WTC11 (cell line): ENCODE data around the gene STAM. TPM values are rescaled to one million over a fixed set of nuclear protein-coding genes. Genes with fewer than 3 reads are reported as not detected.
A peak's percentile ranks its signal among the peaks of the same experiment; 100 is the strongest.

Experiments used
- ATAC-seq: fragments of 200-7000 bp; cut with Tn5 transposase; 2 replicates; pipeline ENCODE4 v1.10.0; 2021; ENCODE audit warnings: mild to moderate bottlenecking, moderate library complexity
- CTCF ChIA-PET: fragments of 300-600 bp; sonication (Branson Sonifier 250); formaldehyde crosslinking; loops from one replicate; lab custom pipeline; 2021; ENCODE audit warnings: antibody characterized with exemption; lab: Charles Lee
- POLR2A ChIA-PET: fragments of 350-600 bp; sonication (Branson Sonifier 250); formaldehyde crosslinking; loops from one replicate; lab custom pipeline; 2021; ENCODE audit warnings: antibody characterized with exemption; lab: Charles Lee
- DNase-seq: peaks from one replicate; pipeline ENCODE4 v3.0.0; 2021; ENCODE audit warnings: low spot score
- H3K27ac Mint-ChIP-seq: 2 replicates; pipeline ENCODE4 v1.8.0; 2021; ENCODE audit warnings: mixed read lengths
- H3K27me3 Mint-ChIP-seq: 2 replicates; pipeline ENCODE4 v1.8.0; 2021; ENCODE audit warnings: low read depth, mild to moderate bottlenecking, moderate library complexity, mixed read lengths
- H3K36me3 Mint-ChIP-seq: 2 replicates; pipeline ENCODE4 v1.8.0; 2021; ENCODE audit warnings: mixed read lengths
- H3K4me1 Mint-ChIP-seq: 2 replicates; pipeline ENCODE4 v1.8.0; 2022; ENCODE audit warnings: mixed read lengths
- H3K4me3 Mint-ChIP-seq: 2 replicates; pipeline ENCODE4 v1.8.0; 2021; ENCODE audit warnings: mild to moderate bottlenecking, moderate library complexity, mixed read lengths
- H3K9me3 Mint-ChIP-seq: 2 replicates; pipeline ENCODE4 v1.8.0; 2021; ENCODE audit warnings: mixed read lengths
- ATF3 ChIP-seq: sonication (generic); formaldehyde crosslinking; conservative IDR thresholded peaks from 2 replicates; pipeline ENCODE4 v1.8.1; 2022; ENCODE audit warnings: mild to moderate bottlenecking, missing genetic modification reagents
- FOXJ3 ChIP-seq: sonication (generic); formaldehyde crosslinking; IDR thresholded peaks from 2 replicates; pipeline ENCODE4 v1.9.0; 2021; ENCODE audit warnings: missing genetic modification reagents, mild to moderate bottlenecking, borderline replicate concordance
- FOXK1 ChIP-seq: sonication (generic); formaldehyde crosslinking; IDR thresholded peaks from 2 replicates; pipeline ENCODE4 v1.8.0; 2022; ENCODE audit warnings: mild to moderate bottlenecking, moderate library complexity, missing genetic modification reagents
- GRHL2 ChIP-seq: fragments of 250-450 bp; sonication (Bioruptor Pico); IDR thresholded peaks from 2 replicates; pipeline ENCODE4 v1.8.0; 2022; ENCODE audit warnings: mild to moderate bottlenecking, moderate library complexity; ENCODE audit not compliant: insufficient replicate concordance, severe bottlenecking
- NFYB ChIP-seq: sonication (generic); formaldehyde crosslinking; conservative IDR thresholded peaks from 2 replicates; pipeline ENCODE4 v1.8.0; 2022; ENCODE audit warnings: low read depth, missing genetic modification reagents
- PREB ChIP-seq: sonication (generic); formaldehyde crosslinking; IDR thresholded peaks from 2 replicates; pipeline ENCODE4 v1.8.1; 2022; ENCODE audit warnings: mild to moderate bottlenecking, missing genetic modification reagents, moderate library complexity, borderline replicate concordance
- USF2 ChIP-seq: sonication (generic); formaldehyde crosslinking; IDR thresholded peaks from 2 replicates; pipeline ENCODE4 v1.8.1; 2023; ENCODE audit warnings: mild to moderate bottlenecking, missing genetic modification reagents, moderate library complexity
- ZNF232 ChIP-seq: sonication (generic); formaldehyde crosslinking; IDR thresholded peaks from 2 replicates; pipeline ENCODE4 v1.8.0; 2022; ENCODE audit warnings: mild to moderate bottlenecking, missing genetic modification reagents
- ZNF317 ChIP-seq: sonication (generic); formaldehyde crosslinking; IDR thresholded peaks from 2 replicates; pipeline ENCODE4 v1.8.1; 2023; ENCODE audit warnings: low read depth, mild to moderate bottlenecking, moderate library complexity, missing genetic modification reagents, borderline replicate concordance
- ZNF396 ChIP-seq: fragments of 250-450 bp; sonication (Bioruptor Pico); IDR thresholded peaks from 2 replicates; pipeline ENCODE4 v1.8.0; 2021; ENCODE audit warnings: mild to moderate bottlenecking, moderate library complexity, borderline replicate concordance
- ZNF423 ChIP-seq: fragments of 250-450 bp; sonication (Bioruptor Pico); IDR thresholded peaks from 2 replicates; pipeline ENCODE4 v2.1.2; 2022; ENCODE audit warnings: mild to moderate bottlenecking, moderate library complexity
- total RNA-seq: library from RNA; stranded (reverse); gene quantifications from 3 replicates; pipeline ENCODE4 v1.2.3, GENCODE V29; 2021
- TF ChIP-seq, protein P1 (sequence below): sonication (generic); formaldehyde crosslinking; IDR thresholded peaks from 2 replicates; pipeline ENCODE4 v1.8.1; 2023; ENCODE audit warnings: mild to moderate bottlenecking, missing genetic modification reagents
- TF ChIP-seq, protein P2 (sequence below): sonication (generic); formaldehyde crosslinking; IDR thresholded peaks from 2 replicates; pipeline ENCODE4 v1.8.0; 2023; ENCODE audit warnings: missing genetic modification reagents
- TF ChIP-seq, protein P3 (sequence below): sonication (generic); formaldehyde crosslinking; conservative IDR thresholded peaks from 2 replicates; pipeline ENCODE4 v1.8.1; 2023; ENCODE audit warnings: mild to moderate bottlenecking, low read depth, missing genetic modification reagents, moderate library complexity

Gene STAM
- total RNA-seq, 1 experiment from 2014 or later, result 24.2 TPM

DNA sequence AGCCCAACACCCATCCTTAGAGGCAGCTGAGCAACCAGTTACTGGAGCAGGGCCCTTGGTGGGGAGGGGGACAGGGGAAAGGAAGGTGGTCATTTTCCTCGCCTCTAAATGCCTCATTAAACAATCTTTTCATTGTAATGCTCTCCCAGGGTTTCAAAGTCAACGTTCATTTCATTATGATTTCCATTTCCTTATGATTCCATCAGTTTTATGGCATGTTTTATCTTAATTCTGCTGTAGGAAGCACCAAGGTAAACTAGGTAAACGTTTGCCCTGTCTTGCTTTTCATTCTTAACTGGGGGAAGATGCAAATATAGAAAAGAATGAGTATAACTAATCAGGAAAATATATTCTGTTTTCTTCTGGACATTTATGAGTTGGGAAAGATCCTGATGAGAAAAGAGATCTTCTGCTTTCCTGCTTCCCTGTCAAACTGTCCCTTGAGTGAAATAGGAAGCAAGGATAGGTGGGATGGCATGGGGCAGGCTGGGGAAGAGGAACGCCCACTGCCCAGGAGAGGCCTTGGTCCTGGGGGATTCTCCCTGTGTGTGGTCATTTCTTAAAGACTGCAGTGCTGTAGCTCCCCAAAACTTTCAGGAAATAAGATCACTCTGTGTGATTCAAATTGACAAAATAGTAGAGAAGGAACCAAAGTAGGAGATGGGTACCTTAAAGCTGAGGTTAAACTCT is 87.5 kb downstream of the STAM start:
- no peak for DNase-seq
- Mint-ChIP-seq H3K4me1 (no peaks in the 10 kb centered on the region), H3K27me3 (no peaks in the 10 kb centered on the region), H3K4me3 (no peak overlapping the region)
- POLR2A ChIA-PET, result no interaction called here
- CTCF ChIA-PET, result interaction anchor here (0.6 to 0.7 kb wide), 3 partner anchors 18 to 504 kb away, joined by 3 to 4 read pairs (median 3); no protein-coding TSS in a partner anchor
- TF ChIP-seq FOXJ3 (CRISPR knock-in tag) (no peak), ATF3 (CRISPR knock-in tag) (no peak), USF2 (CRISPR knock-in tag) (no peak)
- TF ChIP-seq, protein P1, sequence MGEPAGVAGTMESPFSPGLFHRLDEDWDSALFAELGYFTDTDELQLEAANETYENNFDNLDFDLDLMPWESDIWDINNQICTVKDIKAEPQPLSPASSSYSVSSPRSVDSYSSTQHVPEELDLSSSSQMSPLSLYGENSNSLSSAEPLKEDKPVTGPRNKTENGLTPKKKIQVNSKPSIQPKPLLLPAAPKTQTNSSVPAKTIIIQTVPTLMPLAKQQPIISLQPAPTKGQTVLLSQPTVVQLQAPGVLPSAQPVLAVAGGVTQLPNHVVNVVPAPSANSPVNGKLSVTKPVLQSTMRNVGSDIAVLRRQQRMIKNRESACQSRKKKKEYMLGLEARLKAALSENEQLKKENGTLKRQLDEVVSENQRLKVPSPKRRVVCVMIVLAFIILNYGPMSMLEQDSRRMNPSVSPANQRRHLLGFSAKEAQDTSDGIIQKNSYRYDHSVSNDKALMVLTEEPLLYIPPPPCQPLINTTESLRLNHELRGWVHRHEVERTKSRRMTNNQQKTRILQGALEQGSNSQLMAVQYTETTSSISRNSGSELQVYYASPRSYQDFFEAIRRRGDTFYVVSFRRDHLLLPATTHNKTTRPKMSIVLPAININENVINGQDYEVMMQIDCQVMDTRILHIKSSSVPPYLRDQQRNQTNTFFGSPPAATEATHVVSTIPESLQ (CRISPR knock-in tag), result no peak
- TF ChIP-seq, all 79 proteins: peak for 0
- no peaks in the 10 kb centered on the region for H3K9me3 Mint-ChIP-seq
- ATAC-seq, result no peak
- H3K36me3 Mint-ChIP-seq, result no peaks in the 10 kb centered on the region
- H3K27ac Mint-ChIP-seq, result peak overlapping the region; percentile 9; the same call in 1 of the 2 replicates

GRCh38 chr10:17733620-17734019 is 89.7 kb downstream of the STAM start:
- H3K36me3 Mint-ChIP-seq, result no peaks in the 10 kb centered on the region
- no peak overlapping the region for H3K27ac Mint-ChIP-seq
- no peaks in the 10 kb centered on the region for H3K9me3 Mint-ChIP-seq
- CTCF ChIA-PET, result no interaction called here
- no peak for DNase-seq
- no peak overlapping the region for H3K4me3 Mint-ChIP-seq
- H3K27me3 Mint-ChIP-seq, result no peaks in the 10 kb centered on the region
- no peaks in the 10 kb centered on the region for H3K4me1 Mint-ChIP-seq
- TF ChIP-seq, protein P2, sequence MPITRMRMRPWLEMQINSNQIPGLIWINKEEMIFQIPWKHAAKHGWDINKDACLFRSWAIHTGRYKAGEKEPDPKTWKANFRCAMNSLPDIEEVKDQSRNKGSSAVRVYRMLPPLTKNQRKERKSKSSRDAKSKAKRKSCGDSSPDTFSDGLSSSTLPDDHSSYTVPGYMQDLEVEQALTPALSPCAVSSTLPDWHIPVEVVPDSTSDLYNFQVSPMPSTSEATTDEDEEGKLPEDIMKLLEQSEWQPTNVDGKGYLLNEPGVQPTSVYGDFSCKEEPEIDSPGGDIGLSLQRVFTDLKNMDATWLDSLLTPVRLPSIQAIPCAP (CRISPR knock-in tag), result no peak
- TF ChIP-seq NFYB (no peak), ZNF232 (CRISPR knock-in tag) (no peak), ZNF396 (CRISPR knock-in tag) (no peak), FOXK1 (CRISPR knock-in tag) (no peak), PREB (CRISPR knock-in tag) (no peak), ZNF317 (CRISPR knock-in tag) (no peak), ZNF423 (CRISPR knock-in tag) (no peak), GRHL2 (CRISPR knock-in tag) (no peak)
- TF ChIP-seq, protein P3, sequence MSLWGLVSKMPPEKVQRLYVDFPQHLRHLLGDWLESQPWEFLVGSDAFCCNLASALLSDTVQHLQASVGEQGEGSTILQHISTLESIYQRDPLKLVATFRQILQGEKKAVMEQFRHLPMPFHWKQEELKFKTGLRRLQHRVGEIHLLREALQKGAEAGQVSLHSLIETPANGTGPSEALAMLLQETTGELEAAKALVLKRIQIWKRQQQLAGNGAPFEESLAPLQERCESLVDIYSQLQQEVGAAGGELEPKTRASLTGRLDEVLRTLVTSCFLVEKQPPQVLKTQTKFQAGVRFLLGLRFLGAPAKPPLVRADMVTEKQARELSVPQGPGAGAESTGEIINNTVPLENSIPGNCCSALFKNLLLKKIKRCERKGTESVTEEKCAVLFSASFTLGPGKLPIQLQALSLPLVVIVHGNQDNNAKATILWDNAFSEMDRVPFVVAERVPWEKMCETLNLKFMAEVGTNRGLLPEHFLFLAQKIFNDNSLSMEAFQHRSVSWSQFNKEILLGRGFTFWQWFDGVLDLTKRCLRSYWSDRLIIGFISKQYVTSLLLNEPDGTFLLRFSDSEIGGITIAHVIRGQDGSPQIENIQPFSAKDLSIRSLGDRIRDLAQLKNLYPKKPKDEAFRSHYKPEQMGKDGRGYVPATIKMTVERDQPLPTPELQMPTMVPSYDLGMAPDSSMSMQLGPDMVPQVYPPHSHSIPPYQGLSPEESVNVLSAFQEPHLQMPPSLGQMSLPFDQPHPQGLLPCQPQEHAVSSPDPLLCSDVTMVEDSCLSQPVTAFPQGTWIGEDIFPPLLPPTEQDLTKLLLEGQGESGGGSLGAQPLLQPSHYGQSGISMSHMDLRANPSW (CRISPR knock-in tag), result no peak
- TF ChIP-seq, protein P1 (CRISPR knock-in tag), result no peak
- TF ChIP-seq, all 79 proteins: peak for 0
- POLR2A ChIA-PET, result no interaction called here
- no peak for ATAC-seq
